ENCODE results near the gene CNNM2.
"Not testable (repeated sequence)": the region's sequence is repeated elsewhere in the genome, so short reads cannot be mapped to it uniquely, and the experiment has no call there.

CNNM2 gene

GRCh38 chr10:102967123-102967522, 49.0 kb downstream of the CNNM2 start:
- Histone ChIP-seq H3K9me3 (ENCODE audit: control insufficient read depth, insufficient read depth, low read length) (no peaks in the 10 kb centered on the region), H3K9ac (ENCODE audit: low read depth, low read length) (no peak overlapping the region), H3K4me1 (ENCODE audit: insufficient read depth, low read length) (no peaks in the 10 kb centered on the region), H3K36me3 (ENCODE audit: insufficient read depth, low read length) (no peaks in the 10 kb centered on the region)

GRCh38 chr10:102970562-102971340, 52.7 kb downstream of the CNNM2 start:
- Histone ChIP-seq H3K4me1 (ENCODE audit: insufficient read depth, low read length) (no peaks in the 10 kb centered on the region), H3K9ac (ENCODE audit: low read depth, low read length) (no peak overlapping the region), H3K9me3 (ENCODE audit: control insufficient read depth, insufficient read depth, low read length) (no peaks in the 10 kb centered on the region), H3K36me3 (ENCODE audit: insufficient read depth, low read length) (no peaks in the 10 kb centered on the region)

- Histone ChIP-seq H3K4me1 (ENCODE audit: insufficient read depth, low read length) (no peaks in the 10 kb centered on the region), H3K36me3 (ENCODE audit: insufficient read depth, low read length) (no peaks in the 10 kb centered on the region), H3K9ac (ENCODE audit: low read depth, low read length) (no peak overlapping the region), H3K9me3 (ENCODE audit: control insufficient read depth, insufficient read depth, low read length) (no peaks in the 10 kb centered on the region)
Measured at GRCh38 chr10:102975483-102976379, 57.6 kb downstream of the CNNM2 start.

- not testable (repeated sequence) for H3K9ac ChIP-seq (ENCODE audit: low read depth, low read length); H3K9me3 ChIP-seq (ENCODE audit: control insufficient read depth, insufficient read depth, low read length); H3K36me3 ChIP-seq (ENCODE audit: insufficient read depth, low read length); H3K4me1 ChIP-seq (ENCODE audit: insufficient read depth, low read length)
Measured at GRCh38 chr10:102976380-102976726, 58.3 kb downstream of the CNNM2 start.

- no peak overlapping the region for H3K9ac ChIP-seq (ENCODE audit: low read depth, low read length)
- no peaks in the 10 kb centered on the region for H3K36me3 ChIP-seq (ENCODE audit: insufficient read depth, low read length)
- no peaks in the 10 kb centered on the region for H3K4me1 ChIP-seq (ENCODE audit: insufficient read depth, low read length)
- H3K9me3 ChIP-seq (ENCODE audit: control insufficient read depth, insufficient read depth, low read length), result no peaks in the 10 kb centered on the region
Measured at GRCh38 chr10:102982296-102982695, 64.2 kb downstream of the CNNM2 start.

- Histone ChIP-seq H3K4me1 (ENCODE audit: insufficient read depth, low read length) (no peaks in the 10 kb centered on the region), H3K9me3 (ENCODE audit: control insufficient read depth, insufficient read depth, low read length) (no peaks in the 10 kb centered on the region), H3K36me3 (ENCODE audit: insufficient read depth, low read length) (no peaks in the 10 kb centered on the region), H3K9ac (ENCODE audit: low read depth, low read length) (no peak overlapping the region)
Measured at GRCh38 chr10:102984086-102984485, 66.0 kb downstream of the CNNM2 start.

GRCh38 chr10:102985811-102986210, 67.7 kb downstream of the CNNM2 start:
- Histone ChIP-seq H3K9ac (ENCODE audit: low read depth, low read length) (no peak overlapping the region), H3K4me1 (ENCODE audit: insufficient read depth, low read length) (no peaks in the 10 kb centered on the region), H3K9me3 (ENCODE audit: control insufficient read depth, insufficient read depth, low read length) (no peaks in the 10 kb centered on the region), H3K36me3 (ENCODE audit: insufficient read depth, low read length) (no peaks in the 10 kb centered on the region)

GRCh38 chr10:102988404-102989314, 70.6 kb downstream of the CNNM2 start:
- no peak overlapping the region for H3K9ac ChIP-seq (ENCODE audit: low read depth, low read length)
- H3K9me3 ChIP-seq (ENCODE audit: control insufficient read depth, insufficient read depth, low read length), result no peaks in the 10 kb centered on the region
- H3K4me1 ChIP-seq (ENCODE audit: insufficient read depth, low read length), result no peaks in the 10 kb centered on the region
- H3K36me3 ChIP-seq (ENCODE audit: insufficient read depth, low read length), result no peaks in the 10 kb centered on the region

- no peak overlapping the region for H3K9ac ChIP-seq (ENCODE audit: low read depth, low read length)
- no peaks in the 10 kb centered on the region for H3K36me3 ChIP-seq (ENCODE audit: insufficient read depth, low read length)
- H3K9me3 ChIP-seq (ENCODE audit: control insufficient read depth, insufficient read depth, low read length), result no peaks in the 10 kb centered on the region
- peaks cover 7% of the 10 kb centered on the region; the same call in 1 of the 2 replicates for H3K4me1 ChIP-seq (ENCODE audit: insufficient read depth, low read length)
Measured at GRCh38 chr10:102994531-102995295, 76.6 kb downstream of the CNNM2 start.

GRCh38 chr10:102996876-102997275, 78.8 kb downstream of the CNNM2 start:
- H3K4me1 ChIP-seq (ENCODE audit: insufficient read depth, low read length), result peaks cover 7% of the 10 kb centered on the region; the same call in 1 of the 2 replicates
- H3K36me3 ChIP-seq (ENCODE audit: insufficient read depth, low read length), result no peaks in the 10 kb centered on the region
- H3K9me3 ChIP-seq (ENCODE audit: control insufficient read depth, insufficient read depth, low read length), result no peaks in the 10 kb centered on the region
- H3K9ac ChIP-seq (ENCODE audit: low read depth, low read length), result no peak overlapping the region

- Histone ChIP-seq H3K9ac (ENCODE audit: low read depth, low read length) (no peak overlapping the region), H3K4me1 (ENCODE audit: insufficient read depth, low read length) (peaks cover 7% of the 10 kb centered on the region; the same call in 1 of the 2 replicates), H3K36me3 (ENCODE audit: insufficient read depth, low read length) (no peaks in the 10 kb centered on the region), H3K9me3 (ENCODE audit: control insufficient read depth, insufficient read depth, low read length) (no peaks in the 10 kb centered on the region)
Measured at GRCh38 chr10:102997998-102998397, 79.9 kb downstream of the CNNM2 start.

GRCh38 chr10:102998399-102998907, 80.4 kb downstream of the CNNM2 start:
- Histone ChIP-seq H3K9ac (ENCODE audit: low read depth, low read length) (no peak overlapping the region), H3K4me1 (ENCODE audit: insufficient read depth, low read length) (peaks cover 7% of the 10 kb centered on the region; the same call in 1 of the 2 replicates), H3K36me3 (ENCODE audit: insufficient read depth, low read length) (no peaks in the 10 kb centered on the region), H3K9me3 (ENCODE audit: control insufficient read depth, insufficient read depth, low read length) (no peaks in the 10 kb centered on the region)

- H3K9ac ChIP-seq (ENCODE audit: low read depth, low read length); H3K4me1 ChIP-seq (ENCODE audit: insufficient read depth, low read length); H3K9me3 ChIP-seq (ENCODE audit: control insufficient read depth, insufficient read depth, low read length); H3K36me3 ChIP-seq (ENCODE audit: insufficient read depth, low read length): not testable (repeated sequence)
Measured at GRCh38 chr10:103000050-103000449, 82.0 kb downstream of the CNNM2 start.
